Measurements from ENCODE around the gene INSR. TPM values are rescaled to one million over a fixed set of nuclear protein-coding genes. Genes with fewer than 3 reads are reported as not detected.

The INSR gene
- polyA plus RNA-seq, 1 of the 3 experiments (the other 2 are of a cell fraction): 3.6 TPM

DNA sequence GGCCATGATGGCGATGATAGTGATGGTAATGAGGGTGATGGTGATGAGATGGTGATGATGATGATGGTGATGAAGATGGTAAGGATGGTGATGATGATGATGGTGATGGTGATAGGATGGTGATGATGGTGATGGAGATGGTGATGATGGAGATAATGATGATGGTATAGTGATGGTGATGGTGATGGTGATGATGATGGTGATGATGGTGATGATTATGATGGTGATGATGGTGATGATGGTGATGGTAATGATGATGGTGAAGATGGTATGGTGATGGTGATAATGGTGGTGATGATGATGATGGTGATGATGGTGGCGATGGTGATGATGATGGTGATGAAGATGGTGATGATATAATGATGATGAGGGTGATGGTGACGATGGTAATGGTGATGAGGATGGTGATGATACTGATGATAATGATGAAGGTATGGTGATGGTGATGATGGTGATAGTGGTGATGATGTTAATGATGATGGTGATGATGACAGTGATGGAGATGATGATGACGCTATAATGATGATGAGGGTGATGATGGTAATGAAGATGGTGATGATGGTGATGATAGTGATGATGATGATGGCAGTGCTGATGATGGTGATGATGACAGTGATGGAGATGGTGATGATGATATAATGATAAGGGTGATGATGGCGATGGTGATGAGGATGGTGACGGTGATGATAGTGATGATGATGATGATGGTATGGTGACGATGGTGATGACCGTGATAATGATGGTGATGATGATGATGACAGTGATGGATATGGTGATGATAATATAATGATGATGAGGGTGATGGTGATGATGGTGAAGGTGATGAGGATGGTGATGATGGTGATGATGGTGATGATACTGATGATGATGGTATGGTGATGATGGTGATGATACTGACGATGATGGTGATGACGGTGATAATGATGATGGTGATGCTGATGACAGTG, 187.2 kb downstream of the INSR start:
- CTCF ChIA-PET: no interaction called here
- Histone ChIP-seq H3K9ac (no peak overlapping the region), H3K36me3 (replicated peaks in 1 of 2; ENCODE audit: control insufficient read depth in 1 of 2, insufficient read depth in 2 of 2, low read length in 1 of 2) (no peaks in the 10 kb centered on the region), H3K79me2 (ENCODE audit: insufficient read depth) (no peaks in the 10 kb centered on the region), H3F3A (replicated peaks; ENCODE audit: insufficient read depth) (no peaks in the 10 kb centered on the region), H3K9me3 (no peaks in the 10 kb centered on the region), H3K4me3 (ENCODE audit: low read depth in 2 of 2, low read length in 1 of 2) (no peak overlapping the region), H3K27ac (ENCODE audit: low read depth in 2 of 2, low read length in 1 of 2) (no peak overlapping the region), H2AFZ (ENCODE audit: low read depth) (no peak overlapping the region), H3K27me3 (ENCODE audit: insufficient read depth) (no peaks in the 10 kb centered on the region), H3K4me2 (no peak overlapping the region), H3K9me2 (no peaks in the 10 kb centered on the region), H3K4me1 (ENCODE audit: control insufficient read depth in 1 of 2, insufficient read depth in 2 of 2, low read depth in 1 of 2, low read length in 1 of 2) (no peaks in the 10 kb centered on the region), H4K20me1 (ENCODE audit: insufficient read depth) (no peaks in the 10 kb centered on the region)
- 31% methylated on average over 10 of the region's 10 CpGs for WGBS (ENCODE audit: low lambda C conversion rate)
- no peak for TF ChIP-seq TCF12 (IDR thresholded peaks at IDR 0.05)
- TF ChIP-seq TAF1 (IDR thresholded peaks at IDR 0.05; ENCODE audit: borderline replicate concordance, low read depth, low read length): no peak
- TF ChIP-seq POLR2AphosphoS5 (IDR thresholded peaks at IDR 0.05; ENCODE audit: low read depth, low read length): no peak
- no peak for TF ChIP-seq GABPA (IDR thresholded peaks at IDR 0.05; ENCODE audit: low read depth)
- TF ChIP-seq NRF1 (IDR thresholded peaks at IDR 0.05; ENCODE audit: low read depth, low read length): no peak
- TF ChIP-seq EP300 (IDR thresholded peaks at IDR 0.05; ENCODE audit: borderline replicate concordance in 1 of 2, low read depth in 1 of 2, low read length in 1 of 2): no peak
- TF ChIP-seq MXI1 (IDR thresholded peaks at IDR 0.05; ENCODE audit: low read depth, low read length): no peak
- TF ChIP-seq, protein P1, sequence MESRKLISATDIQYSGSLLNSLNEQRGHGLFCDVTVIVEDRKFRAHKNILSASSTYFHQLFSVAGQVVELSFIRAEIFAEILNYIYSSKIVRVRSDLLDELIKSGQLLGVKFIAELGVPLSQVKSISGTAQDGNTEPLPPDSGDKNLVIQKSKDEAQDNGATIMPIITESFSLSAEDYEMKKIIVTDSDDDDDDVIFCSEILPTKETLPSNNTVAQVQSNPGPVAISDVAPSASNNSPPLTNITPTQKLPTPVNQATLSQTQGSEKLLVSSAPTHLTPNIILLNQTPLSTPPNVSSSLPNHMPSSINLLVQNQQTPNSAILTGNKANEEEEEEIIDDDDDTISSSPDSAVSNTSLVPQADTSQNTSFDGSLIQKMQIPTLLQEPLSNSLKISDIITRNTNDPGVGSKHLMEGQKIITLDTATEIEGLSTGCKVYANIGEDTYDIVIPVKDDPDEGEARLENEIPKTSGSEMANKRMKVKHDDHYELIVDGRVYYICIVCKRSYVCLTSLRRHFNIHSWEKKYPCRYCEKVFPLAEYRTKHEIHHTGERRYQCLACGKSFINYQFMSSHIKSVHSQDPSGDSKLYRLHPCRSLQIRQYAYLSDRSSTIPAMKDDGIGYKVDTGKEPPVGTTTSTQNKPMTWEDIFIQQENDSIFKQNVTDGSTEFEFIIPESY (IDR thresholded peaks at IDR 0.05; ENCODE audit: borderline replicate concordance, low read depth): no peak
- no peak for TF ChIP-seq RAD21 (IDR thresholded peaks at IDR 0.05; ENCODE audit: low read length)
- no peak for TF ChIP-seq FOSL2 (IDR thresholded peaks at IDR 0.05; ENCODE audit: borderline replicate concordance, low read depth)
- TF ChIP-seq JUND (IDR thresholded peaks at IDR 0.05): no peak
- no peak for TF ChIP-seq FOXJ3 (CRISPR knock-in tag; IDR thresholded peaks at IDR 0.05)
- no peak for TF ChIP-seq SIN3A (IDR thresholded peaks at IDR 0.05; ENCODE audit: borderline replicate concordance, low read depth, low read length)
- no peak for TF ChIP-seq FOXM1 (IDR thresholded peaks at IDR 0.05; ENCODE audit: low read depth)
- no peak for TF ChIP-seq SMC3 (IDR thresholded peaks at IDR 0.05; ENCODE audit: low read depth, low read length)
- TF ChIP-seq, protein P2, sequence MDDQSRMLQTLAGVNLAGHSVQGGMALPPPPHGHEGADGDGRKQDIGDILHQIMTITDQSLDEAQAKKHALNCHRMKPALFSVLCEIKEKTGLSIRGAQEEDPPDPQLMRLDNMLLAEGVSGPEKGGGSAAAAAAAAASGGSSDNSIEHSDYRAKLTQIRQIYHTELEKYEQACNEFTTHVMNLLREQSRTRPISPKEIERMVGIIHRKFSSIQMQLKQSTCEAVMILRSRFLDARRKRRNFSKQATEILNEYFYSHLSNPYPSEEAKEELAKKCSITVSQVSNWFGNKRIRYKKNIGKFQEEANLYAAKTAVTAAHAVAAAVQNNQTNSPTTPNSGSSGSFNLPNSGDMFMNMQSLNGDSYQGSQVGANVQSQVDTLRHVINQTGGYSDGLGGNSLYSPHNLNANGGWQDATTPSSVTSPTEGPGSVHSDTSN (IDR thresholded peaks at IDR 0.05): no peak
- TF ChIP-seq, protein P3, sequence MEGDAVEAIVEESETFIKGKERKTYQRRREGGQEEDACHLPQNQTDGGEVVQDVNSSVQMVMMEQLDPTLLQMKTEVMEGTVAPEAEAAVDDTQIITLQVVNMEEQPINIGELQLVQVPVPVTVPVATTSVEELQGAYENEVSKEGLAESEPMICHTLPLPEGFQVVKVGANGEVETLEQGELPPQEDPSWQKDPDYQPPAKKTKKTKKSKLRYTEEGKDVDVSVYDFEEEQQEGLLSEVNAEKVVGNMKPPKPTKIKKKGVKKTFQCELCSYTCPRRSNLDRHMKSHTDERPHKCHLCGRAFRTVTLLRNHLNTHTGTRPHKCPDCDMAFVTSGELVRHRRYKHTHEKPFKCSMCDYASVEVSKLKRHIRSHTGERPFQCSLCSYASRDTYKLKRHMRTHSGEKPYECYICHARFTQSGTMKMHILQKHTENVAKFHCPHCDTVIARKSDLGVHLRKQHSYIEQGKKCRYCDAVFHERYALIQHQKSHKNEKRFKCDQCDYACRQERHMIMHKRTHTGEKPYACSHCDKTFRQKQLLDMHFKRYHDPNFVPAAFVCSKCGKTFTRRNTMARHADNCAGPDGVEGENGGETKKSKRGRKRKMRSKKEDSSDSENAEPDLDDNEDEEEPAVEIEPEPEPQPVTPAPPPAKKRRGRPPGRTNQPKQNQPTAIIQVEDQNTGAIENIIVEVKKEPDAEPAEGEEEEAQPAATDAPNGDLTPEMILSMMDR (IDR thresholded peaks at IDR 0.05): no peak
- TF ChIP-seq, protein P4, sequence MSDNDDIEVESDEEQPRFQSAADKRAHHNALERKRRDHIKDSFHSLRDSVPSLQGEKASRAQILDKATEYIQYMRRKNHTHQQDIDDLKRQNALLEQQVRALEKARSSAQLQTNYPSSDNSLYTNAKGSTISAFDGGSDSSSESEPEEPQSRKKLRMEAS (IDR thresholded peaks at IDR 0.05; ENCODE audit: low read depth): no peak
- TF ChIP-seq RXRA (IDR thresholded peaks at IDR 0.05; ENCODE audit: borderline replicate concordance, low read depth): no peak
- no peak for TF ChIP-seq ELF1 (IDR thresholded peaks at IDR 0.05)
- POLR2A ChIA-PET: no interaction called here
- DNase-seq: no peak
